Glomerular visceral epithelial cell (primary cell): ENCODE measurements around the gene OR5B2.
"Not testable (repeated sequence)": the region's sequence is repeated elsewhere in the genome, so short reads cannot be mapped to it uniquely, and the experiment has no call there.

ENCODE experiments used
- DNase-seq: peaks from one replicate; pipeline ENCODE4 v3.0.0-alpha.2; 2016; ENCODE audit errors: extremely low spot score

OR5B2 gene

DNA sequence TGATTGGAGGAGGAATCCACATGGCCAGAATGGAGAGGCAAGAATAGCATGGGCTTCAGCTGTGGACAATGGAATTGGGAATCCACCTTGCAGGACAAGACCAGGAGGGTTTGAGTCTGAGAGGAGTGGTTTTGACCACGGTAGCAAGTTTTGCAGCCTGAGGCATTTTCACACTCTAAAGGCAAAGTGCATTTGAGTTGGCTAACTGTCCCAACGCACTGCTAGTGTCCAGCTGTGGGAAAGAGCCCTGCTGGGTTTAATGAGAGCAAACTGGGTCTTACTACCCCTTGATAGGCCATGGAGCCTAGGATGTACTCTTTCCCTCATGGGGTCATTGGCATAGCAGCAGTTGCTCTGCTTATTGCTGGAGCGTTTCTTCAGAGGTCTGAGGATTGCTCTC lies at the start of gene OR5B2:
TSS of gene OR5B2 (minus strand) at position 101 of the 400 bp plus-strand sequence. CDS start 4,860 bp downstream, outside the sequence.
- no peak for DNase-seq

DNA sequence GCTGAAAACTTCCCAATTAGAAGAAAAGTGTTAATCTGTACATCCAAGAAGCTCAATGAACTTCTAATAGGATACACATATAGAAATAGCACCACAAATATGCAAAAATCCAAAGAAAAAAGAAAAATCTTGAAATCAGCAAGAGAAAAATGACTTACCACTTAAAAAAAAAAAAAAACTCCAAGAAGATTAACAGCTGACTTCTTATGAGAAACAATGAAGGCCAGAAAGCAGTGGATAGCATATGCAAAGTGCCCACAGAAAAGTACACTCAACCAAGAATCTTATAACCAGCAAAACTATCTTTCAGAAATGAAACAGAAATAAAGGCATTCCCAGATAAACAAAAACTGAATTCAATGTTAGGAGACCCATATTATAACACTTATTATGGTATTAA lies 44.0 kb upstream of the OR5B2 start:
- no peak for DNase-seq

DNA sequence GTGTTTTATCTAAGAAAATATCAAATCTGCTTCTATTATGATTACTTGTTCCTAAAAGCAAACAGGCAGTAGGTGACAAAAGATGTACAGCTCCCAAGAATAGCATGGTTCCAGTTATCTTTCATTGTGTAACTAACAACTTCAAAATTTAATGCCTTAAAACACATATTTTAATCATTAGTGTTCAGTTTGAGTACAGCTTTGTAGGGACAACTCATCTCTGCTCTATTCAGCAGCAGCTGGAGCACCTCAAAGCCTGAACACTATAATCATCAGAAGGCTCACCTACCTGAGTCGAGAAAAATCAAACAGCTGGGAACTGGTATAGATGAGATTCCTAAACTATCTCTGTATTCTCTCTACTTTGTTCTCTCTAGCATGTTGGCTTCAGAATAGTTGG lies 38.4 kb upstream of the OR5B2 start:
- no peak for DNase-seq

DNA sequence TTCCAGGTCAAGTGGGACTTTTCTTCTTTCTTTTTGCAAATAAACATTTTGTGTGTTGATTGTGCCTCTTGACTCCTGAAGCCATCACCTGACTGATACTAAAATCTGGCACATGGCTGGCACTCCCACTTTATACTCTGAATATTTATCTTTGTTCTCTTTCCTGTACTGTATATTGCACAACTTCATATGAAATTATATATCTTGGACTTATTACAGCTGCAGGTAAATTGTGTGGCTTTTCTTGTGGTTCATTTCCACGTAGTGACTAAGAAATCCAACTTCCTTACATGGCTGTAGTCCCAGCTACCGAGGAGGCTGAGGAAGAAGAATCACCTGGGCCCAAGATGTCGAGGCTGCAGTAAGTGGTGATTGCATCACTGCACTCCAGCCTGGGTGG lies 37.8 kb upstream of the OR5B2 start:
- DNase-seq = no peak

DNA sequence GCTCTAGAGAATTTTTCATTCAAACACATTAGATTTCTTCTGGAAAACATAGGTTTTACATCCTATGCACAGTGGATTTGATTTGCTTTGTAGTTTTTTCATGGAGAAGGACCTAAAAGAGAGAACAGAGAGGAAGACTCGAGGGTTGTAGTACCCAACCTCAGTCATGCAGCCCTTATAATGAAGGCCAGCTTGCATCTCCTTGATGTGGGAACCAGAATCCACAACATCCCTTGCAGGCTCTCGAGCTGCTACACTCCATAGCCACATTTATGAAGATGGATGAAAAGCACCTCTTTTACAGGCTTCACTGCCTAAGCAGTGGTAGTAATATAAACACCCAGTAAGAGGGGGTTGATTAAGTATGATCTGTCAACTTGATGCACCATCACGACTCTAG lies 23.7 kb upstream of the OR5B2 start:
- DNase-seq = peak; percentile 7

DNA sequence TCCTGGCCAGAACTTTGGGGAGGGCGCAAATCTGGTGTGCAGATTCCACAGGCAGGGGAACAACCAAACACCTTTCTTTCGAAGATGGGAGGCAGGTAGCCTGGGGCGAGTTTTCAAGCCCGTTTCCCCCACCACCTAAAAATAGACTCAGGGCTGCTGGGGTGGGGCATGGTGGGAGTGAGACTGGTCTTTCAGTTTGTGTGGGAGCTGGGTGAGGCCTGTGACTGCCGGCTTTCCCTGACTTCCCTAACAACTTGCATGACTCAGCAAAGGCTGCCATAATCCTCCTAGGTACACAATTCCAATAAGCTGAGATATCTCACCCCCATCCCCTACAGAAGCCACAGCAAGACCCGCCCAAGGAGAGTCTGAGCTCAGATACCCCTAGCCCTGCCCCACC lies 18.4 kb upstream of the OR5B2 start:
- no peak for DNase-seq

DNA sequence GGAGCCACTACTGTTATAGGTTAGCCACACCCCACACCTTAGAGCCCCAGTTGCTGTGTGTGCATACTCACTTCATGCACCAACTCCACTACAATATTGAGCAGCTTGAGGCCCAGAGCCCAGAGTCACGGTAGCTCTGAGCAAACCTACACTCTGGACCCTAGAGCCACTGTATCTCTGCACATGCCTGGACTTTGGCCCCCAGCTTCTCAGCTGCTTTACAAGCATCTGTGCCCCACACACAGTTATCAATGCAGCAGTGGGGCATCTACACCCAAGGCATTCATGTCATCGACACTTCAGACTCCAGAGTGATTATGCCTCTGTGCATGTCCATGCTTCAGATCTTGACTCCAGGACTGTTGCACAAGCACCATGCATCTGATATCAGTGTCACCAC lies 16.4 kb upstream of the OR5B2 start:
- DNase-seq = no peak

DNA sequence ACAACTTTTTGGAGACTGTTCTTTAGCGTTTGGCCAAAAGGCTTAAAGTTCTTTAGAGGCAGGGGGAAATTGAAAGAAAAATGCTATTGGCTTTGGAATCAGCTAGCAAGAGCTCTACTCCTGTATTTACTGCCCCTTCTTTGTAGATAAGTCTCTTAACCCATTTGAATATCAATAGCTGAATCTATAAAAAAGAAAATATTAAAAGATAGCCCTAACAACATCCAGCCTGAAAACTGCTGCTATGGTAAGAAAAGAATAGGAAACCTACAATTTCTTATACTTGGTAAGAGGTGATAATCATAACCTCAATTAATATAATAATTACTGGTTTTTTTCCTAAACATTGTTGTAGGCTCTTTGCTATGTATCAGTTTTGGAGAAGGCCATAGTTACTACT lies 14.2 kb upstream of the OR5B2 start, which contains the start of gene OR5B12:
TSS of gene OR5B12 (minus strand) at position 101 of the 400 bp plus-strand sequence. CDS start 2,085 bp downstream, outside the sequence.
- DNase-seq = no peak

DNA sequence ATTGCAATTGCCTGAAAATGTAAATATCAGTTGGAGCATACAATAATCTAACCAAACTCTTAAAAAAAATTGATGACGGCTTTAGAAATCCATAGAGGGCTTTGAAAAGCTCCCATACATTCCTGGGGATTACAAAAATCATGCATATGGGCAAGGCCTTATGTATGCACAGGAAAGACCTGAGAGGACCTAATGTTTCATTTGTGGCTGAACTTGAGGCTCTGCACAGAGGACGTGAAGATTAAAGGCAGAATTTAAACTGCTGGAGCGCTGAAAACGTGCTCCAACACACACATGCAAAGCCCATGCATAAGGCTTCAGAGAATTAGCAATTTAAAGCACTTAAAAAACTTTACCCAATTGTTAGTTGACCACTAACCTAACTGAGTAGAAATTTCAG lies 10.6 kb upstream of the OR5B2 start:
- DNase-seq = no peak

DNA sequence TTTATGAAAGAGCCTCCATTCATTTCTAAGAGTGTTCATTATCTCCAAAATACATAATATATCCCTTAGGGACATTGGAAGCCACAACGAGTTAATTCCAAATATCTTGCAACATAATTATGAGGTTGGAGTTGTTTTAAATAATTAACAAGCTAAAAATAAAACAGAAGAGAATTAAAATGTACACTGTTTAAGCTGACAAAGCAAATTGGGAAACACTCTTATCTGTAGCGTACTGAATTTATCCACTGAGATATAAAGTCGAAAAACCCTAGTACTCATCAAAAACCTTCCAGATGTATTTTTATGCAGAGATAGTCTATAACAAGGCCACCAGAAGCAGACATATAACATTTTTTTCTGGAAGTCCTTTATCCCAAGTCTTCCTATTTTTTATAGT lies 6.3 kb upstream of the OR5B2 start:
- no peak for DNase-seq

DNA sequence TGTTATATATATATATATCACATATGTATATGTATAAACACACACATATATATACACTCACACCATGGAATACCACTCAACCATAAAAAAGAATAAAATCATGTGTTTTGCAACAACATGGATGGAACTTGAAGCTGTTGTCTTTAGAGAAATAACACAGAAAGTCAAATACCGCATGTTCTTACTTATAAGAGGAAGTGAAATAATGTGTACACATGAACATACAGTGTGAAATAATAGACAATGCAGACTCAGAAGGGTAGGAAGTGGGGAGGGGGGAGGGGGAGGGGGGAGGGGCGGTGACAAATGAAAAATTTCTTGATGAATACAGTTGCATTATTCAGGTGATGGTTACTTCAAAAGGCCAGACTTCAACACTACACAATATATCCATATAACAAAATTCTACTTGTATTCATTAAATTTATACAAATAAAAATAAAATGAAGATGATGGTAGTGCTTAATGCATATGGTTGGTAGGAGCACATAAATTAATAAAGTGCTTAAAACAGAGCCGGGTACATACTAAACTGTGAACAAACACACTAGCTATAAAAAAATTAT lies 5.8 kb upstream of the OR5B2 start:
- DNase-seq = no peak

DNA sequence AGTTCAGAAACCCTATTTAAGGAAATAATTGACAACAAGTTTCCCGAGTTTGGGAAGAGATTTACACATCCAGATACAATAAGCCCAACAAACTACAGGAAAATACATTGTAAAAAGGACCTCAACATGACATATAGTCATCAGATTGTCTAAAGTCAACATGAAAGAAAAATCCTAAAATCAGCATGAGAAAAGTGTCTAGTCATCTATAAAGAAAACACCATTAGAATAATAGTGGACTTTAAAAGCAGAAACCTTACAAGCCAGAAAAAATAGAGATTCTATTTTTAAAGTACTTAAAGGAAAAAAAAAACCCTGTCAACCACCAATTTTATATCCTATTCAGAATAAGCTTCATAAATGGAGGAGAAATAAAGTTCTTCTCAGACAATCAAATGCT lies 1.4 kb upstream of the OR5B2 start:
- DNase-seq = no peak

DNA sequence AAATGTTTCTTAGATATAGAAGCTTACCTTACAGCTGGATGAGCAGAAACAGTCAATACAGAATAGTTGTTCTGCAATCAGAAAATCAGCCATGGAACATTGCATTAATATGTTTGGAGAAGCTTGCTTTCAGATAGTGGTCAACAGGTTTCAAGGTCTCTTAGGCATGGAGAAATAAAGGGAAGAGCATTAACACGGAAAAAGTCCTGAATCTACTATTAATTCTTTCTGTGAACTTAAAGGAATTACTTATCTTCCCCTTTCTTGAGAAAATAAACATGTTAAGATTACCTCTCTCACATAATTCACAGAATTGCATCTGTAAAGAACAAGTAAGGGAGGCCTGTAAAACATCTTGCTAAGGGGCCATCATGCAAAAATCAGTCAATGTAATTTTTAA lies 21.1 kb downstream of the OR5B2 start, which contains the start of gene OR5B3:
TSS of gene OR5B3 (minus strand) at position 101 of the 400 bp plus-strand sequence. CDS start 3,465 bp downstream, outside the sequence.
- DNase-seq = no peak

DNA sequence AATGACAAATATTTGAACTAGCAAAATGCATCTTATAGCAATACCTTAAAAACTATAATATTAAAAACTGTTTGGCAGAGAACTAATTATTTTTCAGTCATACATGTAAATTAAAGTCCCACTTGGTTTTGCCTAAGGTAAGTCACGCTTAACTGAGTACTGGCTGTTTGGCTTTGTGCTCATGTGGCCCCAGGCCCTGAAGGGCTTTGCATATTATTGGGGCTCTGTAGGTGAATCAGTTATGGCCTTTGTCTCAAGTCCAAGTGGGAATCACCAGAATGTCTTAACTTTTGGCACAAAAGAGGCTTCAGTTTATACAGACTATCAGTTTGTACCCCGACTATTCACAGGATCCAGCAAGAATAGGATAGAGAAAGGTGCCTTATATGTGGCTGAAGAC lies 28.3 kb downstream of the OR5B2 start:
- not testable (repeated sequence) for DNase-seq

DNA sequence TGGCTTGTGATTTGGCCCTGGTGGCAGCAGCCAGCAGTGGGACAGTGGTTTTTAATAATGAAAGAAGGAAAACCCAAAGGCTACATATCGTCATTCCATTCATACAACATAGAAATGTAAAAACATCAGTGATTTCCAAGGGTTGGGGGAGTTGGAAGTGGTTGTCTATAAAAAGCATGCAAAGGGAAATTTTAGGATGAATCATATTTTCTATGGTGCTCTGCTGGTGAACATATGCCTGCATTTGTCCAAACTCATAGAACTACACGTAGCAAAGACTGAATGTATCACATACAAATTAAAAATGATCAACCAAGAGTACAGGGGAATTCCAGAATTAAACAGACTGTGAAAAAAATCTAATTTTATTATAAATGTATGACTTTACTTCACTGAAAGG lies 32.3 kb downstream of the OR5B2 start:
- peak; percentile 48 for DNase-seq

DNA sequence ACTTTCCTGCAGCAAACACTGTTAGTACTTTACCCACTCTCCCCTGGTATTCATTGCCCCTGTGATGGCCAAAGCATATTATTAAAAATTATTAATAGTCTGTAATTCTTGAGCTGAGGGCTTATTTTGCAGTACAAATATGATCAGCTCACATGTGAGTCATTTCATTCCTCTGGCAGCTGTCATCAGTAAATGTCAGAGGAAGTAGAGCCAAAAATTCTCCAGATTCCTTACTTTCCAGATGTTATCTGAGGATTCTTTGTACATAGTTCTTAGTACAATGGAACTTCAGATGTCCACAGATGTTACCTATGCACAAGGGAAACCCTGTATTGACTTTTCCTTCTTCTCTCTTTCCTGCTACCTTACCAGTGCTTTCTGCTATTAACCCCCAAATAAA lies 33.7 kb downstream of the OR5B2 start:
- DNase-seq = peak; percentile 55

DNA sequence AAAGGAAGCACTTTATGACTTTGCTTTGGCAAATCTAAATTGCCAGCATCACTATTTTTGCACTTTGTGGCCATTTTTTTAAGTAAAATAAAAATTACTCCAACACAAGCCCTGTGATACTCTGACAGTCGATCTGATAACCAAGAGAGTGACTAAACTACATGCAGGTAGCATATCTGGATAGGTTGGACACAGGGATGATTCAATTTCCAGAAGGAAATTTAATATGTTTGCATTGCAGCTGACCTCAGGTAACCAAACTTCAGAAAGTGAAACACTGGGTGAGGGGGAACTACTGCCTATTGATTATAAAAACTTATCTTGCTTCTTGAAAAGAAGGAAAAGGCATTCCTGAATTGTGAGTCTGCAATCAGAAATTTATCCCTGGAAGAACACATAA lies 35.2 kb downstream of the OR5B2 start:
- no peak for DNase-seq

DNA sequence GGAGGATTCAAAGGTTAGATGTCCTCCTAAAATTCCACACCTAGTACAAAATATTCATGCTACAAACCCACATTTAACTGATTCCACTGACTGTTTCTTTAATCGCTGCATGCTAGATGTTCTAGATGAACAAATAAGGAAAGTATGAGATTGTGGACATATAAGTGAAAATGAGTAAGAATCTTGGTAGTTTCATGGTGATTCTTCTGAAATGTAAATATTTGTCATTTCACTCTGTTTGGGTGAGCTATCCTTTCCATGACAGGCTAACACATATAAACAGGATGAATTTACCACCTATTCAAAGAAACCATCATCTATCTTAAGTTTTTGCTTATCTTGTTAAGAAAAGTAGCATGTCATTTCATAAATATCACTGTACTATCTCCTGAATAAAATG lies 36.0 kb downstream of the OR5B2 start:
- no peak for DNase-seq

DNA sequence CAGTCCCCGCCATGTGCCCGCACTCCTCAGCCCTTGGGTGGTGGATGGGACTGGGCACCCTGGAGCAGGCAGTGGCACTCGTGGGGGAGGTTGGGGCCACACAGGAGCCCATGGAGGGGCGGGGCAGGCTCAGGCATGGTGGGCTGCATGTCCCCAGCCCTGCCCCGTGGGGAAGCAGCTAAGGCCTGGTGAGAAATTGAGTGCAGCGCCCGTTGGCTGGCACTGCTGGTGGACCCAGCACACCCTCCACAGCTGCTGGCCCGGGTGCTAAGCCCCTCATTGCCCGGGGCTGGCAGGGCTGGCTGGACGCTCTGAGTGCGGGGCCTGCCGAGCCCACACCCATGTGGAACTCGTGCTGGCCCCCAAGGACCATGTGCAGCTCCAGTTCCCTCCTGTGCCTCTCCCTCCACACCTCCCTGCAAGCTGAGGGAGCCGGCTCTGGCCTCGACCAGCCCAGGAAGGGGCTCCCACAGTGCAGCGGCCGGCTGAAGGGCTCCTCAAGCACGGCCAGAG lies 37.3 kb downstream of the OR5B2 start:
- no peak for DNase-seq
